Mucosa of stomach (tissue), 1 donor: Measurements from ENCODE around the gene TADA2A.

Source experiments
- H3K27me3 ChIP-seq: one replicate; pipeline ENCODE4 v1.7.0; 2013; ENCODE audit warnings: mild to moderate bottlenecking, low read length; ENCODE audit not compliant: control insufficient read depth, insufficient read depth
- H3K36me3 ChIP-seq: one replicate; pipeline ENCODE4 v1.7.0; 2013; ENCODE audit warnings: low read length; ENCODE audit not compliant: control insufficient read depth, insufficient read depth
- H3K4me1 ChIP-seq: one replicate; pipeline ENCODE4 v1.7.0; 2013; ENCODE audit warnings: mild to moderate bottlenecking, low read length; ENCODE audit not compliant: control insufficient read depth, insufficient read depth
- H3K4me3 ChIP-seq: one replicate; pipeline ENCODE4 v1.7.0; 2013; ENCODE audit warnings: low read length
- H3K9ac ChIP-seq: one replicate; pipeline ENCODE4 v1.7.0; 2013; ENCODE audit warnings: mild to moderate bottlenecking, low read length, moderate library complexity
- H3K9me3 ChIP-seq: one replicate; pipeline ENCODE4 v1.7.0; 2013; ENCODE audit warnings: mild to moderate bottlenecking, low read length, moderate library complexity; ENCODE audit not compliant: control insufficient read depth
- donor health status: Pancreatic carcinoma.

TADA2A gene

GRCh38 chr17:37521821-37522220 lies 115.1 kb downstream of the TADA2A start:
- H3K4me3 ChIP-seq: no peak overlapping the region
- peaks cover 4% of the 10 kb centered on the region for H3K36me3 ChIP-seq
- no peaks in the 10 kb centered on the region for H3K4me1 ChIP-seq
- no peak overlapping the region for H3K9ac ChIP-seq
- no peaks in the 10 kb centered on the region for H3K9me3 ChIP-seq
- no peaks in the 10 kb centered on the region for H3K27me3 ChIP-seq

GRCh38 chr17:37523715-37524219 lies 117.1 kb downstream of the TADA2A start:
- Histone ChIP-seq H3K4me3 (no peak overlapping the region), H3K4me1 (no peaks in the 10 kb centered on the region), H3K9me3 (no peaks in the 10 kb centered on the region), H3K9ac (no peak overlapping the region), H3K36me3 (no peaks in the 10 kb centered on the region), H3K27me3 (no peaks in the 10 kb centered on the region)

- Histone ChIP-seq H3K4me1 (no peaks in the 10 kb centered on the region), H3K36me3 (peaks cover 4% of the 10 kb centered on the region), H3K4me3 (no peak overlapping the region), H3K9me3 (no peaks in the 10 kb centered on the region), H3K27me3 (no peaks in the 10 kb centered on the region), H3K9ac (no peak overlapping the region)
Observed at GRCh38 chr17:37527249-37527851, 120.7 kb downstream of the TADA2A start.
